Breast epithelium (tissue), 4 donors: Measurements from ENCODE around the gene KBTBD2. TPM values are rescaled to one million over a fixed set of nuclear protein-coding genes. Genes with fewer than 3 reads are reported as not detected.

Source experiments
- DNase-seq, 2 donors: peaks; one replicate each; pipeline ENCODE4 v3.0.0-alpha.2; 2019; ENCODE audit warnings: low spot score in 2 of 2
- H3K27ac ChIP-seq, 2 donors: fragments of 200-600 bp; sonication (generic) in 1 of 2; one replicate each; pipeline ENCODE4 v1.5.1; 2016 to 2019; ENCODE audit warnings: mild to moderate bottlenecking in 1 of 2
- H3K27me3 ChIP-seq, 2 donors: fragments of 200-600 bp; sonication (generic) in 1 of 2; one replicate each; pipeline versions ENCODE4 v1.5.1 to v1.6.0; 2017 to 2019; ENCODE audit warnings: control low read depth in 1 of 2, mild to moderate bottlenecking in 1 of 2
- H3K36me3 ChIP-seq: fragments of 200-600 bp; one replicate; pipeline ENCODE4 v1.5.1; 2019
- H3K4me1 ChIP-seq, 2 donors: fragments of 200-600 bp; sonication (generic); one replicate each; pipeline ENCODE4 v1.5.1; 2016 to 2019; ENCODE audit warnings: control low read depth in 1 of 2
- H3K4me3 ChIP-seq, 3 donors: fragments of 200-600 bp; sonication (generic); 1 replicate in 2 of 3; 2 replicates in 1 of 3; pipeline ENCODE4 v1.5.1; 2016 to 2019; ENCODE audit warnings: mild to moderate bottlenecking in 3 of 3, moderate library complexity in 2 of 3
- H3K9me3 ChIP-seq, 2 donors: fragments of 200-600 bp; sonication (generic) in 1 of 2; one replicate each; pipeline ENCODE4 v1.5.1; 2016 to 2019; ENCODE audit warnings: control low read depth in 1 of 2
- CTCF ChIP-seq, 3 donors: fragments of 450-650 bp; IDR thresholded peaks; one replicate each; pipeline ENCODE4 v1.5.1; 2016 to 2017; ENCODE audit warnings: antibody characterized with exemption in 3 of 3, mild to moderate bottlenecking in 3 of 3, moderate library complexity in 3 of 3
- POLR2A ChIP-seq: fragments of 450-650 bp; IDR thresholded peaks from one replicate; pipeline ENCODE4 v1.6.1; 2016; ENCODE audit warnings: antibody characterized with exemption, mild to moderate bottlenecking, moderate library complexity
- POLR2AphosphoS5 ChIP-seq, 3 donors: sonication (generic); formaldehyde crosslinking; IDR thresholded peaks; one replicate each; pipeline ENCODE4 v1.6.1; 2017; ENCODE audit warnings: antibody characterized with exemption in 3 of 3
- intact Hi-C: fragments of 100-400 bp; cut with DNase I; formaldehyde crosslinking; loops from one replicate; pipeline ENCODE4 v1.15.1; 2023; ENCODE audit warnings: low total_unique reads
- total RNA-seq, 3 donors: library from RNA; depleted of rRNA; stranded (reverse); fragments of >200 nt; gene quantifications; one replicate each; pipeline ENCODE4 v1.1.0, GENCODE V29; 2016

Gene KBTBD2
- total RNA-seq = 10 to 100 TPM; 36.7 to 55.9 (median 38.9) TPM

GRCh38 chr7:32891043-32891799, at the start of gene KBTBD2:
Gene KBTBD2, minus strand, starts transcription at chr7:32891760. Its CDS starts 12,156 bp downstream, at chr7:32879604.
- H3K9me3 ChIP-seq = no peaks in the 10 kb centered on the region
- DNase-seq = peak; percentile 56 to 76
- peaks cover 3 to 14% of the 10 kb centered on the region in 2 donors for H3K4me1 ChIP-seq
- peak within 1 kb of the TSS; percentile 99 to 100 for H3K27ac ChIP-seq
- H3K4me3 ChIP-seq = peak within 1 kb of the TSS; percentile 95 to 99 (median 97)
- intact Hi-C loops = no loop called here
- no peaks in the 10 kb centered on the region for H3K36me3 ChIP-seq
- H3K27me3 ChIP-seq = no peaks in the 10 kb centered on the region
- TF ChIP-seq POLR2AphosphoS5 (IDR thresholded peaks at IDR 0.05) = peak in 1 of 3 donors; percentile 31
- TF ChIP-seq POLR2A = no peak
- no peak for TF ChIP-seq CTCF (IDR thresholded peaks at IDR 0.05)

- peaks cover 0 to 4% of the 10 kb centered on the region in 2 donors for H3K4me1 ChIP-seq
- DNase-seq = no peak
- no peaks in the 10 kb centered on the region for H3K27me3 ChIP-seq
- H3K27ac ChIP-seq = peak overlapping the region; percentile 88 to 93
- no peak for TF ChIP-seq POLR2A
- no peak for TF ChIP-seq POLR2AphosphoS5 (IDR thresholded peaks at IDR 0.05)
- no peak for TF ChIP-seq CTCF (IDR thresholded peaks at IDR 0.05)
- no peaks in the 10 kb centered on the region for H3K36me3 ChIP-seq
- intact Hi-C loops = no loop called here
- H3K4me3 ChIP-seq = peak overlapping the region; percentile 63 to 86 (median 86)
- no peaks in the 10 kb centered on the region for H3K9me3 ChIP-seq
Observed at GRCh38 chr7:32941181-32941580, 49.6 kb upstream of the KBTBD2 start.

- H3K27ac ChIP-seq = no peak overlapping the region
- peaks cover 0 to 4% of the 10 kb centered on the region in 2 donors for H3K4me1 ChIP-seq
- no peak for DNase-seq
Observed at GRCh38 chr7:32937344-32938174, 46.0 kb upstream of the KBTBD2 start.

GRCh38 chr7:32936689-32937088, 45.1 kb upstream of the KBTBD2 start:
- no peak overlapping the region for H3K27ac ChIP-seq
- intact Hi-C loops = no loop called here
- H3K4me1 ChIP-seq = peaks cover 0 to 2% of the 10 kb centered on the region in 2 donors
- H3K4me3 ChIP-seq = no peak overlapping the region
- H3K36me3 ChIP-seq = no peaks in the 10 kb centered on the region
- no peak for DNase-seq
- H3K9me3 ChIP-seq = no peaks in the 10 kb centered on the region
- no peaks in the 10 kb centered on the region for H3K27me3 ChIP-seq
- TF ChIP-seq CTCF (IDR thresholded peaks at IDR 0.05) = no peak
- TF ChIP-seq POLR2AphosphoS5 (IDR thresholded peaks at IDR 0.05) = no peak
- no peak for TF ChIP-seq POLR2A

More at GRCh38 chr7:32937344-32938174, 46.0 kb upstream of the KBTBD2 start:
- TF ChIP-seq POLR2AphosphoS5 (IDR thresholded peaks at IDR 0.05) (no peak), CTCF (IDR thresholded peaks at IDR 0.05) (no peak), POLR2A (no peak)
- H3K9me3 ChIP-seq = no peaks in the 10 kb centered on the region
- no peaks in the 10 kb centered on the region for H3K36me3 ChIP-seq
- no peak overlapping the region for H3K4me3 ChIP-seq
- no peaks in the 10 kb centered on the region for H3K27me3 ChIP-seq
- intact Hi-C loops = no loop called here

GRCh38 chr7:32935558-32935957, 44.0 kb upstream of the KBTBD2 start:
- Histone ChIP-seq H3K4me3 (no peak overlapping the region), H3K4me1 (no peaks in the 10 kb centered on the region), H3K27me3 (no peaks in the 10 kb centered on the region), H3K9me3 (no peaks in the 10 kb centered on the region), H3K36me3 (no peaks in the 10 kb centered on the region), H3K27ac (no peak overlapping the region)
- intact Hi-C loops = no loop called here
- no peak for DNase-seq
- TF ChIP-seq CTCF (IDR thresholded peaks at IDR 0.05) = no peak
- no peak for TF ChIP-seq POLR2A
- TF ChIP-seq POLR2AphosphoS5 (IDR thresholded peaks at IDR 0.05) = no peak
